Measurements from ENCODE around the gene FEZ2. TPM values are rescaled to one million over a fixed set of nuclear protein-coding genes. Genes with fewer than 3 reads are reported as not detected.

FEZ2 gene
- total RNA-seq, 1 experiment from 2014 or later, result 22.2 TPM

DNA sequence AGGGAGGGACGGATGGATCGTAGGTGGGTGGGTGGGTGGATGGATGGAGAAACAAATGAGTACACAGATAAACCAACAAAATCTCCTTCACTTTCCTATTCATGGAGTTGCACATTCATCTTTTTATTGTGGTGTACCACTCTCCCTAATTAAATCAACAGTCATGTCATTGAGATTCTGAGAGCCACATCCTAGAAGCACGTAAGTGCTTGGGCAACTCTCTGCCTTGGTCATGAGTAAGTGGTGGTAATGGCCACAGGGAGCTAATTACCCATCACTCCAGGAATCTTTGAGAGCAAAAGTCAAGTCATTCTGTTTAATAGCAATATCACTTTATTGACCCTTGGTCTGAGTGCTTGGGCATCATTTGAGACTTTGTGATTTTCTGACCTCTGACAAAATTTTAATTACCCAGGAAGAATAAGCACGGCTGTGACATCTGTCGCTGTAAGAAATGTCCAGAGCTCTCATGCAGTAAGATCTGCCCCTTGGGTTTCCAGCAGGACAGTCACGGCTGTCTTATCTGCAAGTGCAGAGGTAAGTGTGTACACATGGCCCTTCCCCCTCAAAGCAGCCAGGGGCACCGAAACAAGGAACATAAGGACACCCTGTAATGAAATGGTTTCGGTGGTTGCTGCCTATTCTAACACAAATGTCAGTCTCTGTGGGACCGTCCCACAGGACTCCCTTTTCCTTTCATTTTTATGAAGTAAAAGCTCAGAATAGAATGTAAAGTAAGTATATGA, 85.9 kb downstream of the FEZ2 start:
- peaks cover 56% of the 10 kb centered on the region for H3K36me3 Mint-ChIP-seq

DNA sequence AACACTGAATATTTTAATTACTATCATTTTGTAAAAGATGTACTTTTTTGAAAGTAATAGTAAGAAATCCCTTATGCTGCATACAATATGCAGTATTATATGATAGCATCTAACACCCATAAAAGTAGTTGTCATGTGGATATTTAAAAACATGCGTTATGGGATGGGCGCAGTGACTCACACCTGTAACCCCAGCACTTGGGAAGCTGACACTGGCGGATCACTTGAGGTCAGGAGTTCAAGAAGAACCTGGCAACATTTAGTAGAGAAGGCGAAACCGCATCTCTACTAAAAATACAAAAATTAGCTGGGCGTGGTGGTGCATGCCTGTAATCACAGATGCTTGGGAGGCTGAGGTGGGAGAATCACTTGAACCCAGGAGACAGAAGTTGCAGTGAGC, 88.9 kb downstream of the FEZ2 start:
- ATAC-seq, result no peak
- POLR2A ChIA-PET, result no interaction called here
- Mint-ChIP-seq H3K36me3 (peaks cover 38% of the 10 kb centered on the region), H3K27ac (no peak overlapping the region), H3K4me1 (peaks cover 16% of the 10 kb centered on the region), H3K4me3 (no peak overlapping the region), H3K9me3 (no peaks in the 10 kb centered on the region), H3K27me3 (ENCODE audit: low read depth) (no peaks in the 10 kb centered on the region)
- CTCF ChIA-PET, result no interaction called here
- DNase-seq (ENCODE audit: low spot score), result no peak
- no peak for TF ChIP-seq JAZF1 (CRISPR knock-in tag; IDR thresholded peaks at IDR 0.05)
- TF ChIP-seq, protein P1, sequence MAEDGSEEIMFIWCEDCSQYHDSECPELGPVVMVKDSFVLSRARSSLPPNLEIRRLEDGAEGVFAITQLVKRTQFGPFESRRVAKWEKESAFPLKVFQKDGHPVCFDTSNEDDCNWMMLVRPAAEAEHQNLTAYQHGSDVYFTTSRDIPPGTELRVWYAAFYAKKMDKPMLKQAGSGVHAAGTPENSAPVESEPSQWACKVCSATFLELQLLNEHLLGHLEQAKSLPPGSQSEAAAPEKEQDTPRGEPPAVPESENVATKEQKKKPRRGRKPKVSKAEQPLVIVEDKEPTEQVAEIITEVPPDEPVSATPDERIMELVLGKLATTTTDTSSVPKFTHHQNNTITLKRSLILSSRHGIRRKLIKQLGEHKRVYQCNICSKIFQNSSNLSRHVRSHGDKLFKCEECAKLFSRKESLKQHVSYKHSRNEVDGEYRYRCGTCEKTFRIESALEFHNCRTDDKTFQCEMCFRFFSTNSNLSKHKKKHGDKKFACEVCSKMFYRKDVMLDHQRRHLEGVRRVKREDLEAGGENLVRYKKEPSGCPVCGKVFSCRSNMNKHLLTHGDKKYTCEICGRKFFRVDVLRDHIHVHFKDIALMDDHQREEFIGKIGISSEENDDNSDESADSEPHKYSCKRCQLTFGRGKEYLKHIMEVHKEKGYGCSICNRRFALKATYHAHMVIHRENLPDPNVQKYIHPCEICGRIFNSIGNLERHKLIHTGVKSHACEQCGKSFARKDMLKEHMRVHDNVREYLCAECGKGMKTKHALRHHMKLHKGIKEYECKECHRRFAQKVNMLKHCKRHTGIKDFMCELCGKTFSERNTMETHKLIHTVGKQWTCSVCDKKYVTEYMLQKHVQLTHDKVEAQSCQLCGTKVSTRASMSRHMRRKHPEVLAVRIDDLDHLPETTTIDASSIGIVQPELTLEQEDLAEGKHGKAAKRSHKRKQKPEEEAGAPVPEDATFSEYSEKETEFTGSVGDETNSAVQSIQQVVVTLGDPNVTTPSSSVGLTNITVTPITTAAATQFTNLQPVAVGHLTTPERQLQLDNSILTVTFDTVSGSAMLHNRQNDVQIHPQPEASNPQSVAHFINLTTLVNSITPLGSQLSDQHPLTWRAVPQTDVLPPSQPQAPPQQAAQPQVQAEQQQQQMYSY (CRISPR knock-in tag; IDR thresholded peaks at IDR 0.05), result no peak
- TF ChIP-seq, protein P2, sequence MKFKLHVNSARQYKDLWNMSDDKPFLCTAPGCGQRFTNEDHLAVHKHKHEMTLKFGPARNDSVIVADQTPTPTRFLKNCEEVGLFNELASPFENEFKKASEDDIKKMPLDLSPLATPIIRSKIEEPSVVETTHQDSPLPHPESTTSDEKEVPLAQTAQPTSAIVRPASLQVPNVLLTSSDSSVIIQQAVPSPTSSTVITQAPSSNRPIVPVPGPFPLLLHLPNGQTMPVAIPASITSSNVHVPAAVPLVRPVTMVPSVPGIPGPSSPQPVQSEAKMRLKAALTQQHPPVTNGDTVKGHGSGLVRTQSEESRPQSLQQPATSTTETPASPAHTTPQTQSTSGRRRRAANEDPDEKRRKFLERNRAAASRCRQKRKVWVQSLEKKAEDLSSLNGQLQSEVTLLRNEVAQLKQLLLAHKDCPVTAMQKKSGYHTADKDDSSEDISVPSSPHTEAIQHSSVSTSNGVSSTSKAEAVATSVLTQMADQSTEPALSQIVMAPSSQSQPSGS (CRISPR knock-in tag; IDR thresholded peaks at IDR 0.05; ENCODE audit: borderline replicate concordance, low read depth), result no peak
- TF ChIP-seq, protein P3, sequence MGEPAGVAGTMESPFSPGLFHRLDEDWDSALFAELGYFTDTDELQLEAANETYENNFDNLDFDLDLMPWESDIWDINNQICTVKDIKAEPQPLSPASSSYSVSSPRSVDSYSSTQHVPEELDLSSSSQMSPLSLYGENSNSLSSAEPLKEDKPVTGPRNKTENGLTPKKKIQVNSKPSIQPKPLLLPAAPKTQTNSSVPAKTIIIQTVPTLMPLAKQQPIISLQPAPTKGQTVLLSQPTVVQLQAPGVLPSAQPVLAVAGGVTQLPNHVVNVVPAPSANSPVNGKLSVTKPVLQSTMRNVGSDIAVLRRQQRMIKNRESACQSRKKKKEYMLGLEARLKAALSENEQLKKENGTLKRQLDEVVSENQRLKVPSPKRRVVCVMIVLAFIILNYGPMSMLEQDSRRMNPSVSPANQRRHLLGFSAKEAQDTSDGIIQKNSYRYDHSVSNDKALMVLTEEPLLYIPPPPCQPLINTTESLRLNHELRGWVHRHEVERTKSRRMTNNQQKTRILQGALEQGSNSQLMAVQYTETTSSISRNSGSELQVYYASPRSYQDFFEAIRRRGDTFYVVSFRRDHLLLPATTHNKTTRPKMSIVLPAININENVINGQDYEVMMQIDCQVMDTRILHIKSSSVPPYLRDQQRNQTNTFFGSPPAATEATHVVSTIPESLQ (CRISPR knock-in tag; IDR thresholded peaks at IDR 0.05), result no peak
- no peak for TF ChIP-seq TEAD1 (CRISPR knock-in tag; IDR thresholded peaks at IDR 0.05)
- TF ChIP-seq TP53 (CRISPR knock-in tag; IDR thresholded peaks at IDR 0.05), result no peak
- no peak for TF ChIP-seq ZNF671 (CRISPR knock-in tag; IDR thresholded peaks at IDR 0.05)
- no peak for TF ChIP-seq NFE2L1 (CRISPR knock-in tag; IDR thresholded peaks at IDR 0.05)
- TF ChIP-seq FOXK1 (CRISPR knock-in tag; IDR thresholded peaks at IDR 0.05), result no peak
- TF ChIP-seq OVOL2 (CRISPR knock-in tag; IDR thresholded peaks at IDR 0.05; ENCODE audit: borderline replicate concordance), result no peak
- TF ChIP-seq NFATC4 (CRISPR knock-in tag; IDR thresholded peaks at IDR 0.05), result no peak

More for the DNA sequence above, 85.9 kb downstream of the FEZ2 start:
- Mint-ChIP-seq H3K27me3 (ENCODE audit: low read depth) (no peaks in the 10 kb centered on the region), H3K27ac (no peak overlapping the region), H3K9me3 (no peaks in the 10 kb centered on the region), H3K4me3 (no peak overlapping the region), H3K4me1 (peaks cover 15% of the 10 kb centered on the region)
- DNase-seq (ENCODE audit: low spot score) (no peak), ATAC-seq (no peak)
- CTCF ChIA-PET, result no interaction called here
- POLR2A ChIA-PET, result no interaction called here
- TF ChIP-seq ZNF138 (CRISPR knock-in tag; conservative IDR thresholded peaks at IDR 0.05), result no peak
- no peak for TF ChIP-seq IRF2 (CRISPR knock-in tag; IDR thresholded peaks at IDR 0.05; ENCODE audit: borderline replicate concordance, low read depth)
- TF ChIP-seq, protein P2 (CRISPR knock-in tag; IDR thresholded peaks at IDR 0.05; ENCODE audit: borderline replicate concordance, low read depth), result no peak
- TF ChIP-seq PRRX2 (CRISPR knock-in tag; IDR thresholded peaks at IDR 0.05), result no peak
- no peak for TF ChIP-seq ZNF121 (CRISPR knock-in tag; IDR thresholded peaks at IDR 0.05)
- no peak for TF ChIP-seq ZNF423 (CRISPR knock-in tag; IDR thresholded peaks at IDR 0.05)
- no peak for TF ChIP-seq ZBTB21 (CRISPR knock-in tag; IDR thresholded peaks at IDR 0.05; ENCODE audit: borderline replicate concordance)
- TF ChIP-seq, protein P4, sequence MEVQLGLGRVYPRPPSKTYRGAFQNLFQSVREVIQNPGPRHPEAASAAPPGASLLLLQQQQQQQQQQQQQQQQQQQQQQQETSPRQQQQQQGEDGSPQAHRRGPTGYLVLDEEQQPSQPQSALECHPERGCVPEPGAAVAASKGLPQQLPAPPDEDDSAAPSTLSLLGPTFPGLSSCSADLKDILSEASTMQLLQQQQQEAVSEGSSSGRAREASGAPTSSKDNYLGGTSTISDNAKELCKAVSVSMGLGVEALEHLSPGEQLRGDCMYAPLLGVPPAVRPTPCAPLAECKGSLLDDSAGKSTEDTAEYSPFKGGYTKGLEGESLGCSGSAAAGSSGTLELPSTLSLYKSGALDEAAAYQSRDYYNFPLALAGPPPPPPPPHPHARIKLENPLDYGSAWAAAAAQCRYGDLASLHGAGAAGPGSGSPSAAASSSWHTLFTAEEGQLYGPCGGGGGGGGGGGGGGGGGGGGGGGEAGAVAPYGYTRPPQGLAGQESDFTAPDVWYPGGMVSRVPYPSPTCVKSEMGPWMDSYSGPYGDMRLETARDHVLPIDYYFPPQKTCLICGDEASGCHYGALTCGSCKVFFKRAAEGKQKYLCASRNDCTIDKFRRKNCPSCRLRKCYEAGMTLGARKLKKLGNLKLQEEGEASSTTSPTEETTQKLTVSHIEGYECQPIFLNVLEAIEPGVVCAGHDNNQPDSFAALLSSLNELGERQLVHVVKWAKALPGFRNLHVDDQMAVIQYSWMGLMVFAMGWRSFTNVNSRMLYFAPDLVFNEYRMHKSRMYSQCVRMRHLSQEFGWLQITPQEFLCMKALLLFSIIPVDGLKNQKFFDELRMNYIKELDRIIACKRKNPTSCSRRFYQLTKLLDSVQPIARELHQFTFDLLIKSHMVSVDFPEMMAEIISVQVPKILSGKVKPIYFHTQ (CRISPR knock-in tag; IDR thresholded peaks at IDR 0.05), result no peak
- TF ChIP-seq, protein P5, sequence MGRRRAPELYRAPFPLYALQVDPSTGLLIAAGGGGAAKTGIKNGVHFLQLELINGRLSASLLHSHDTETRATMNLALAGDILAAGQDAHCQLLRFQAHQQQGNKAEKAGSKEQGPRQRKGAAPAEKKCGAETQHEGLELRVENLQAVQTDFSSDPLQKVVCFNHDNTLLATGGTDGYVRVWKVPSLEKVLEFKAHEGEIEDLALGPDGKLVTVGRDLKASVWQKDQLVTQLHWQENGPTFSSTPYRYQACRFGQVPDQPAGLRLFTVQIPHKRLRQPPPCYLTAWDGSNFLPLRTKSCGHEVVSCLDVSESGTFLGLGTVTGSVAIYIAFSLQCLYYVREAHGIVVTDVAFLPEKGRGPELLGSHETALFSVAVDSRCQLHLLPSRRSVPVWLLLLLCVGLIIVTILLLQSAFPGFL (CRISPR knock-in tag; IDR thresholded peaks at IDR 0.05; ENCODE audit: borderline replicate concordance), result no peak
- no peak for TF ChIP-seq FOXK1 (CRISPR knock-in tag; IDR thresholded peaks at IDR 0.05)
- no peak for TF ChIP-seq GRHL2 (CRISPR knock-in tag; IDR thresholded peaks at IDR 0.05; ENCODE audit: insufficient replicate concordance, severe bottlenecking)
- TF ChIP-seq, protein P6, sequence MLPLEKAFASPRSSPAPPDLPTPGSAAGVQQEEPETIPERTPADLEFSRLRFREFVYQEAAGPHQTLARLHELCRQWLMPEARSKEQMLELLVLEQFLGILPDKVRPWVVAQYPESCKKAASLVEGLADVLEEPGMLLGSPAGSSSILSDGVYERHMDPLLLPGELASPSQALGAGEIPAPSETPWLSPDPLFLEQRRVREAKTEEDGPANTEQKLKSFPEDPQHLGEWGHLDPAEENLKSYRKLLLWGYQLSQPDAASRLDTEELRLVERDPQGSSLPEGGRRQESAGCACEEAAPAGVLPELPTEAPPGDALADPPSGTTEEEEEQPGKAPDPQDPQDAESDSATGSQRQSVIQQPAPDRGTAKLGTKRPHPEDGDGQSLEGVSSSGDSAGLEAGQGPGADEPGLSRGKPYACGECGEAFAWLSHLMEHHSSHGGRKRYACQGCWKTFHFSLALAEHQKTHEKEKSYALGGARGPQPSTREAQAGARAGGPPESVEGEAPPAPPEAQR (CRISPR knock-in tag; IDR thresholded peaks at IDR 0.05), result no peak
- no peak for TF ChIP-seq HMGA2 (CRISPR knock-in tag; IDR thresholded peaks at IDR 0.05)

Data from WTC11 (cell line).